Adrenal gland (tissue), 12 donors: Measurements from ENCODE around the gene ARHGAP32. TPM values are rescaled to one million over a fixed set of nuclear protein-coding genes. Genes with fewer than 3 reads are reported as not detected.

Source experiments
- DNase-seq, 7 donors: peaks; one replicate each; pipeline ENCODE4 v3.0.0-alpha.2; 2019 to 2020
- H3K27ac ChIP-seq, 5 donors: fragments of 200-600 bp; sonication (generic) in 4 of 5; 1 replicate in 3 of 5; 2 replicates in 2 of 5; pipeline versions ENCODE4 v1.5.1 to v1.8.0; 2016 to 2020; ENCODE audit warnings: mild to moderate bottlenecking in 1 of 5
- H3K27me3 ChIP-seq: fragments of 200-600 bp; 2 replicates; pipeline ENCODE4 v1.8.0; 2021
- H3K36me3 ChIP-seq, 2 donors: fragments of 200-600 bp; replicated peaks in 1 of 2; 1 replicate in 1 of 2; 2 replicates in 1 of 2; pipeline versions ENCODE4 v1.5.1 to v1.8.0; 2018 to 2022
- H3K4me1 ChIP-seq, 2 donors: fragments of 200-600 bp; replicated peaks in 1 of 2; 1 replicate in 1 of 2; 2 replicates in 1 of 2; pipeline versions ENCODE4 v1.5.1 to v1.8.0; 2018 to 2021
- H3K4me3 ChIP-seq, 4 donors: fragments of 200-600 bp; sonication (generic) in 3 of 4; one replicate each; pipeline ENCODE4 v1.5.1; 2016 to 2018
- H3K9me3 ChIP-seq, 3 donors: fragments of 200-600 bp; sonication (generic) in 1 of 3; replicated peaks in 1 of 3; 1 replicate in 2 of 3; 2 replicates in 1 of 3; pipeline versions ENCODE4 v1.5.1 to v1.8.0; 2016 to 2021
- CTCF ChIP-seq, 6 experiments: fragments of 450-650 bp in 4 of 6; fragments of 200-600 bp in 2 of 6; sonication (generic) in 1 of 6; IDR thresholded peaks; 1 replicate in 5 of 6; 2 replicates in 1 of 6; pipeline versions ENCODE4 v1.5.1 to v1.8.0; 2016 to 2021; ENCODE audit warnings: antibody characterized with exemption in 6 of 6, mild to moderate bottlenecking in 2 of 6, moderate library complexity in 1 of 6
- POLR2A ChIP-seq, 2 donors: fragments of 450-650 bp; IDR thresholded peaks; one replicate each; pipeline ENCODE4 v1.6.1; 2017; ENCODE audit warnings: antibody characterized with exemption in 2 of 2, mild to moderate bottlenecking in 2 of 2, moderate library complexity in 1 of 2
- WGBS, 4 donors: extraction: QIAGEN DNeasy Blood & Tissue Kit in 2 of 4; methylation state at CpG; one replicate each; pipeline versions ENCODE4 v1.1.5 to v1.1.7; 2013 to 2017; 5-methylcytosine and 5-hydroxymethylcytosine counted together
- intact Hi-C, 2 donors: fragments of 100-400 bp; cut with DNase I; formaldehyde crosslinking; loops; one replicate each; pipeline versions ENCODE4 v1.14.1 to v1.15.0; 2022 to 2023
- polyA plus RNA-seq, 3 donors: library from polyadenylated mRNA; stranded (reverse); fragments of 200-250 nt in 2 of 3; fragments of 350-450 nt in 1 of 3; fragmentation: Illumina TruSeq in 1 of 3; extraction: RNeasy Lipid Tissue Mini Kit (QIAGEN cat#74804) in 1 of 3; gene quantifications; one replicate each; pipeline ENCODE4 v1.2.3, GENCODE V29; 2013 to 2014
- total RNA-seq, 9 donors: library from RNA; depleted of rRNA in 4 of 9; stranded (reverse); fragments of >200 nt in 4 of 9; fragments of 120-200 nt in 1 of 9; fragmentation: NEBNext Ultra II Directional in 1 of 9; extraction: Animal tissue kit (Norgen Biotek cat#: 25700) in 1 of 9; gene quantifications; one replicate each; pipeline versions ENCODE4 v1.1.0 to v1.2.4, GENCODE V29; 2013 to 2023
- donor health status: healthy with polysubstance abuse.
- donor health status: Bipolar disorder and iron deficiency.
- donor health status: DM: yes; HTN: yes; CAD: no.
- donor health status: DM: no; HTN: no; CAD: no.
- donor health status: DM: no; HTN: no; CAD: no.
- donor health status: DM: yes; HTN: yes; CAD: no.

The ARHGAP32 gene
- total and polyA plus RNA-seq, 12 donors = 4.0 to 50.4 (median 26.2) TPM

DNA sequence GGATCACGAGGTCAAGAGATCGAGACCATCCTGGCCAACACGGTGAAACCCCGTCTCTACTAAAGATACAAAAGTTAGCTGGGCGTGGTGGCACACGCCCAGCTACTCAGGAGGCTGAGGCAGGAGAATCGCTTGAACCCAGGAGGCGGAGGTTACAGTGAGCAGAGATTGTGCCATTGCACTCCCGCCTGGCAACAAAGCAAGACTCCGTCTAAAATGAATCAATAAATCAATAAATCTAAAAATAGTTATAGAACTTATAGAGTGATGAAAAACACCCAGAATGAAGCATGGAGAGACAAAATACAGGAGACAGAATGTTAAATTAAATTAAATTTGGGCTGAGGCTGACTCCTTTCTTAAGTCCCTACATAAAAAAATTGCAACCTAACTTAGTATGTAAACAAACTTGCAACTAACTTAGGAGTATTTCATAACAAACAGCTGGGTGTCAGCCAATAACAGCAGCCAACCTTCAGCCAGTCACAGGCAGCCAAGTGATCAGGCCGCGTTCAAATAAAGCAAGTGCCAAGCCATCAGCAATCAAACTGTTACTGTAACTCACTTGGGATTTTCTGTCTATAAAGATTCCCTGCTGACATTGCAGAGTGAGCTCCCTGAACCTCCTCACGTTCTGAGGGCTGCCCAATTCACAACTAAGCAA is 242.2 kb downstream of the ARHGAP32 start:
- no peaks in the 10 kb centered on the region for H3K36me3 ChIP-seq
- 68 to 73% (median 71%) methylated on average over 12 to 13 of the region's 13 CpGs for WGBS, 4 donors
- DNase-seq = peak in 1 of 7 donors; percentile 22
- H3K4me3 ChIP-seq = no peak overlapping the region
- H3K4me1 ChIP-seq = no peaks in the 10 kb centered on the region
- intact Hi-C loops = loop anchor here in 1 of 2 donors (10.0 kb wide), 1 partner anchor 385 kb away; no protein-coding TSS in a partner anchor
- H3K9me3 ChIP-seq = no peaks in the 10 kb centered on the region
- H3K27me3 ChIP-seq = no peaks in the 10 kb centered on the region
- TF ChIP-seq CTCF (IDR thresholded peaks at IDR 0.05) (no peak), POLR2A (IDR thresholded peaks at IDR 0.05) (no peak)
- H3K27ac ChIP-seq = no peak overlapping the region

- Histone ChIP-seq H3K9me3 (no peaks in the 10 kb centered on the region), H3K27ac (no peak overlapping the region), H3K27me3 (no peaks in the 10 kb centered on the region), H3K4me1 (no peaks in the 10 kb centered on the region), H3K36me3 (no peaks in the 10 kb centered on the region), H3K4me3 (no peak overlapping the region)
- WGBS, 4 donors = 61 to 80% (median 71%) methylated on average over 3 of the region's 3 CpGs
- peak in 2 of 7 donors; percentile 16 to 65 for DNase-seq
- intact Hi-C loops = no loop called here
- TF ChIP-seq CTCF (IDR thresholded peaks at IDR 0.05) = peak in 2 of 6 experiments; percentile 28 to 29
- no peak for TF ChIP-seq POLR2A (IDR thresholded peaks at IDR 0.05)
Measured at GRCh38 chr11:128948583-128948982, 243.5 kb downstream of the ARHGAP32 start.

DNA sequence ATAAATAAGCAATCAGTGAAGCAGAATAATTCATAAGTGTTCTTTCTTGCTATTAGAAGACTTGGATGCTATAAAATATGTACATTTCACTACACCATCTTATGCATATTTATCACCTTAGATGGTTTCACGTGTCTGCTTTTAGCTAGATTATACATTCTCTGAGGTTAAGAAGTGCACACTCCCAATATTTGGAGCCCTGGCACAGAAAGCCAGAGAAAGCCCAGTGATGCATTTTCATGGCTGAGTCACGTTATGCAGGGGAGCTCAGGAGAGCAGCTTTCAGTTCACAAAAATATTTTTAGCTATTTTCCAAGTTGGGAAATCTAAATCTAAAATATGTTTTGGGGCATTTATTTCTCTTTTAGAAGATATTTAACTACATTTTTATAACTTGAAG is 244.4 kb downstream of the ARHGAP32 start:
- intact Hi-C loops = no loop called here
- Histone ChIP-seq H3K36me3 (no peaks in the 10 kb centered on the region), H3K4me1 (no peaks in the 10 kb centered on the region), H3K27me3 (no peaks in the 10 kb centered on the region), H3K4me3 (no peak overlapping the region), H3K9me3 (no peaks in the 10 kb centered on the region), H3K27ac (no peak overlapping the region)
- DNase-seq = peak in 1 of 7 donors; percentile 9
- WGBS, 4 donors = 54 to 71% (median 68%) methylated on average over 2 of the region's 2 CpGs
- TF ChIP-seq POLR2A (IDR thresholded peaks at IDR 0.05) = no peak
- TF ChIP-seq CTCF (IDR thresholded peaks at IDR 0.05) = no peak

- WGBS, 4 donors = 86 to 100% (median 92%) methylated on average over 2 of the region's 2 CpGs
- DNase-seq = no peak
- intact Hi-C loops = no loop called here
Measured at GRCh38 chr11:128946648-128947047, 245.5 kb downstream of the ARHGAP32 start.

More at GRCh38 chr11:128946648-128947047, 245.5 kb downstream of the ARHGAP32 start:
- Histone ChIP-seq H3K27me3 (no peaks in the 10 kb centered on the region), H3K27ac (no peak overlapping the region), H3K9me3 (no peaks in the 10 kb centered on the region), H3K4me3 (no peak overlapping the region), H3K4me1 (no peaks in the 10 kb centered on the region), H3K36me3 (no peaks in the 10 kb centered on the region)
- TF ChIP-seq CTCF (IDR thresholded peaks at IDR 0.05) = no peak
- no peak for TF ChIP-seq POLR2A (IDR thresholded peaks at IDR 0.05)
